ENCODE results near the gene EXOSC3. TPM values are rescaled to one million over a fixed set of nuclear protein-coding genes. Genes with fewer than 3 reads are reported as not detected.

The EXOSC3 gene
- total RNA-seq, 1 experiment from 2014 or later: 49.3 TPM

DNA sequence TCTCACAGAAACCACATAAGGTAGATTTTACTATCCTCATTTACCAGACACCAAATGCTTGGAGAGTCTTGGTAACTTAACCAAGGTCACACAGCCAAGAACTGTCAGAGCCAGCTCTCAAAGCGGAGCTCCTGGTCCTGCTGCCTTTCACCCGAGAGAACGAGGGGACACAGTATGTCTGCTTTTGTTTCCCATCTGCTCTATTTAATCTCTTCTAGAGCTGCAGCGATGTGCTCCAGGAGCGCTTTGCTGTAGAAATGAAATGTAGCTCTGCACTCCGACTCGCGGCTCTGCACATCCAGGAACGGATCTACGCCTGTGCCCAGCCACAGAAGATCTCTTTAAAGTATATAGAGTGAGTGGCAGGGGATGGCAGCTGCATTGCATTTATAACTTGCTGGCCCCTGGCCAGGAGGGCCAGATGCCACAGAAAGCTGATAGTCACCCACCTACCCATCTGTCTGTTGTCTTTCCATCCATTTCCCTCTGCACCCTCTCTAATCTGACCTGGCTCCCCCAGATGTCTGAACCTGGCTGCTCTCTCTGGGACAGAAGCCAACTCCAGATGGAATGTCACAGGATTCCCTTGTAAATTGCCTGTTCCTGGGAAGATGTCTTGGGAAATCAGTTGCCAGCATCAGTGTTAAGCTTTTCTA is 52.6 kb downstream of the EXOSC3 start:
- no peak for DNase-seq (ENCODE audit: low read depth)

DNA sequence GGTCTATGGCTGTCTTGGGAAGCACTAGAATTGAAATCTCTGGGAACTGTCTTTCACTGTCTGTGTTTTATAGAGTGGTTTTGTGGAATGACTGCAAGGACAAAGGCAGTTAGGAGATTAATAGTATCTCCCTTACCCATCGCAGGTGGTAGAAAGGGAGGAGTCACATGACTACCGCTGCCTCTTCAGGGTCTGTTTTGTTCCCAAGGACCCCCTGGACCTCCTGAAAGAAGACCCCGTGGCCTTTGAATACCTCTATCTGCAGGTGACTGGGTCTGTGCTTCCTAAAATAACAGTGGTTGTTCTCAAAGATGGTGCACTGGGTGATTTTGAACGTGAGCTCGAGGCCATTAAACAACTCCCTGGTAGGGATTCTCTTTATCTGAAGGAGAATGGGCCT is 54.0 kb downstream of the EXOSC3 start:
- no peak for DNase-seq (ENCODE audit: low read depth)

DNA sequence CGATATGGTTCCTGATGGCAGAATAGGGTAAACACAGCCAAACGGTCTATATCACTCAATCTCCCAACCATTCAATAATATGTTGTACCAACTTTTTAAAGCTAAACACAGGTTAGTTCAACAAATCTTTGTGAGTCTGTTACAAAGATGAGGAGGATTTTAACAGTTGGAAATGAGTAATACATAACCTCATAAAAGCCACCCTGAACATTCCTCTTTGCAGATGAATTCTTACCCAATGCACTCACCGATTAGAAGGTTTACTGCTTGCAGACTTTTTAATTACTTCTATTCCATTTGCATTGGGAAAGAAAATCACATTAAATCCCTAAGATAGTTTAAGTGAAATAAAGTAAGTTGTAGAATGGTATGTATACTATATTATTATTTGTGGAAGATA is 54.6 kb downstream of the EXOSC3 start:
- DNase-seq (ENCODE audit: low read depth): no peak

Other genes starting within 250 kb of the EXOSC3 start
- gene FBXO10, start 208.7 kb downstream of the EXOSC3 start, total RNA-seq (2014; rRNA removed): 22.8 and 34.1 TPM in 2 replicates
- gene TOMM5, start 192.5 kb downstream of the EXOSC3 start, total RNA-seq (2014; rRNA removed): 167 and 190 TPM in 2 replicates
- 0.38 and 1.1 TPM in 2 replicates for gene FRMPD1, start 134.1 kb downstream of the EXOSC3 start, total RNA-seq (2014; rRNA removed)
- gene TRMT10B, start 31.3 kb downstream of the EXOSC3 start, total RNA-seq (2014; rRNA removed): 1.2 and 2.0 TPM in 2 replicates
- 16.9 and 17.3 TPM in 2 replicates for gene DCAF10, start 15.7 kb upstream of the EXOSC3 start, total RNA-seq (2014; rRNA removed)
- gene SLC25A51, start 119.1 kb upstream of the EXOSC3 start, total RNA-seq (2014; rRNA removed): 43.2 and 44.7 TPM in 2 replicates